Spleen (tissue), 7 donors: ENCODE measurements around the gene SP110.

Source experiments
- POLR2A ChIP-seq, 3 donors: fragments of 450-650 bp; IDR thresholded peaks; one replicate each; pipeline ENCODE4 v1.5.1; 2017; ENCODE audit warnings: antibody characterized with exemption in 3 of 3, mild to moderate bottlenecking in 1 of 3
- POLR2AphosphoS5 ChIP-seq, 3 donors: sonication (generic); formaldehyde crosslinking; IDR thresholded peaks; one replicate each; pipeline ENCODE4 v1.5.1; 2017; ENCODE audit warnings: antibody characterized with exemption in 3 of 3
- TF ChIP-seq, protein P1 (sequence below), 11 experiments: fragments of 200-600 bp in 7 of 11; fragments of 450-650 bp in 4 of 11; sonication (generic) in 4 of 11; IDR thresholded peaks in 8 of 11; conservative IDR thresholded peaks in 3 of 11; 1 replicate in 7 of 11; 2 replicates in 4 of 11; pipeline versions ENCODE4 v1.4.0 to v1.8.0; 2016 to 2021; ENCODE audit warnings: antibody characterized with exemption in 11 of 11, inconsistent platforms in 4 of 11, mild to moderate bottlenecking in 1 of 11
- donor health status: DM: no; HTN: no; CAD: no; lungs with moderate emphysema.
- donor health status: DM: no; HTN: no; CAD: no.
- donor health status: DM: no; HTN: no; CAD: no.

- TF ChIP-seq, protein P1, sequence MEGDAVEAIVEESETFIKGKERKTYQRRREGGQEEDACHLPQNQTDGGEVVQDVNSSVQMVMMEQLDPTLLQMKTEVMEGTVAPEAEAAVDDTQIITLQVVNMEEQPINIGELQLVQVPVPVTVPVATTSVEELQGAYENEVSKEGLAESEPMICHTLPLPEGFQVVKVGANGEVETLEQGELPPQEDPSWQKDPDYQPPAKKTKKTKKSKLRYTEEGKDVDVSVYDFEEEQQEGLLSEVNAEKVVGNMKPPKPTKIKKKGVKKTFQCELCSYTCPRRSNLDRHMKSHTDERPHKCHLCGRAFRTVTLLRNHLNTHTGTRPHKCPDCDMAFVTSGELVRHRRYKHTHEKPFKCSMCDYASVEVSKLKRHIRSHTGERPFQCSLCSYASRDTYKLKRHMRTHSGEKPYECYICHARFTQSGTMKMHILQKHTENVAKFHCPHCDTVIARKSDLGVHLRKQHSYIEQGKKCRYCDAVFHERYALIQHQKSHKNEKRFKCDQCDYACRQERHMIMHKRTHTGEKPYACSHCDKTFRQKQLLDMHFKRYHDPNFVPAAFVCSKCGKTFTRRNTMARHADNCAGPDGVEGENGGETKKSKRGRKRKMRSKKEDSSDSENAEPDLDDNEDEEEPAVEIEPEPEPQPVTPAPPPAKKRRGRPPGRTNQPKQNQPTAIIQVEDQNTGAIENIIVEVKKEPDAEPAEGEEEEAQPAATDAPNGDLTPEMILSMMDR (IDR thresholded peaks at IDR 0.05 in 8 of 11, conservative IDR thresholded peaks at IDR 0.05 in 3 of 11), result no peak
- no peak for TF ChIP-seq POLR2A (IDR thresholded peaks at IDR 0.05)
- no peak for TF ChIP-seq POLR2AphosphoS5 (IDR thresholded peaks at IDR 0.05)
These were observed 42.5 kb upstream of the SP110 start for GRCh38 chr2:230262246-230262645.
